Left ventricle myocardium inferior (tissue), 1 donor: ENCODE data around the gene TMEM184B. TPM values are rescaled to one million over a fixed set of nuclear protein-coding genes. Genes with fewer than 3 reads are reported as not detected.

Experiments used
- DNase-seq: peaks from one replicate; pipeline ENCODE4 v3.0.0-alpha.2; 2020
- H3K27ac ChIP-seq: fragments of 200-600 bp; replicated peaks from 2 replicates; pipeline ENCODE4 v1.8.0; 2021
- H3K27me3 ChIP-seq: fragments of 200-600 bp; 2 replicates; pipeline ENCODE4 v1.8.0; 2021; ENCODE audit warnings: low read depth
- H3K36me3 ChIP-seq: fragments of 200-600 bp; 2 replicates; pipeline ENCODE4 v1.8.0; 2021
- H3K4me1 ChIP-seq: fragments of 200-600 bp; 2 replicates; pipeline ENCODE4 v1.8.0; 2021
- H3K4me3 ChIP-seq: fragments of 200-600 bp; 2 replicates; pipeline ENCODE4 v1.8.0; 2021; ENCODE audit warnings: mild to moderate bottlenecking, moderate library complexity
- H3K9me3 ChIP-seq: fragments of 200-600 bp; replicated peaks from 2 replicates; pipeline ENCODE4 v1.8.0; 2021
- CTCF ChIP-seq: fragments of 200-600 bp; IDR thresholded peaks from 2 replicates; pipeline ENCODE4 v1.8.0; 2021; ENCODE audit warnings: antibody characterized with exemption, mild to moderate bottlenecking, borderline replicate concordance
- intact Hi-C: fragments of 100-400 bp; cut with micrococcal nuclease; formaldehyde crosslinking; loops from one replicate; pipeline ENCODE4 v1.11.0; 2022
- total RNA-seq: library from RNA; stranded (reverse); fragmentation: NEBNext Ultra II Directional; extraction: Animal tissue kit (Norgen Biotek cat#: 25700); gene quantifications from one replicate; pipeline ENCODE4 v1.2.1, GENCODE V29; 2021
- donor health status: DM: no; HTN: yes; CAD: no; lungs with severe emphysema.

Gene TMEM184B
- total RNA-seq, 1 donor from 2014 or later, result 50.6 TPM

- Histone ChIP-seq H3K4me3 (no peak overlapping the region), H3K36me3 (no peaks in the 10 kb centered on the region), H3K9me3 (no peaks in the 10 kb centered on the region), H3K27me3 (no peaks in the 10 kb centered on the region), H3K27ac (peak overlapping the region; percentile 61), H3K4me1 (peaks cover 65% of the 10 kb centered on the region)
- intact Hi-C loops, result no loop called here
- DNase-seq, result no peak
- no peak for TF ChIP-seq CTCF
Measured at GRCh38 chr22:38171927-38172831, 100.6 kb downstream of the TMEM184B start.

- intact Hi-C loops, result no loop called here
- H3K4me3 ChIP-seq, result no peak overlapping the region
- DNase-seq, result no peak
Measured at GRCh38 chr22:38170469-38170868, 102.3 kb downstream of the TMEM184B start.

More at GRCh38 chr22:38170469-38170868, 102.3 kb downstream of the TMEM184B start:
- Histone ChIP-seq H3K27me3 (no peaks in the 10 kb centered on the region), H3K36me3 (peaks cover 10% of the 10 kb centered on the region), H3K27ac (no peak overlapping the region), H3K9me3 (no peaks in the 10 kb centered on the region), H3K4me1 (peaks cover 51% of the 10 kb centered on the region)
- TF ChIP-seq CTCF, result no peak

Other genes starting within 250 kb of the TMEM184B start
- 21.1 TPM for gene PICK1, start 215.6 kb downstream of the TMEM184B start, total RNA-seq
- gene SLC16A8, start 188.8 kb downstream of the TMEM184B start, total RNA-seq, result not detected
- gene BAIAP2L2, start 162.3 kb downstream of the TMEM184B start, total RNA-seq, result 0.16 TPM
- gene PLA2G6, start 91.2 kb downstream of the TMEM184B start, total RNA-seq, result 14.1 TPM
- 4.7 TPM for gene MAFF, start 71.0 kb downstream of the TMEM184B start, total RNA-seq
- gene CSNK1E, start 44.4 kb upstream of the TMEM184B start, total RNA-seq, result 76.1 TPM
- 45.7 TPM for gene KCNJ4, start 182.2 kb upstream of the TMEM184B start, total RNA-seq
- gene KDELR3, start 195.1 kb upstream of the TMEM184B start, total RNA-seq, result 6.0 TPM
- 228 TPM for gene DDX17, start 233.3 kb upstream of the TMEM184B start, total RNA-seq